GM10266 (cell line): Measurements from ENCODE around the gene TFDP1.
"Not testable (repeated sequence)": the region's sequence is repeated elsewhere in the genome, so short reads cannot be mapped to it uniquely, and the experiment has no call there.

Experiments
- DNase-seq: peaks from one replicate; pipeline ENCODE4 v3.0.0; 2012; ENCODE audit errors: extremely low spot score
- CTCF ChIP-seq: IDR thresholded peaks from 2 replicates; pipeline ENCODE4 v1.5.1; 2012; ENCODE audit warnings: mild to moderate bottlenecking, low read depth; ENCODE audit not compliant: control insufficient read depth, insufficient read depth; ENCODE audit errors: missing control alignments

TFDP1 gene

GRCh38 chr13:113621046-113621445 lies 36.5 kb downstream of the TFDP1 start:
- no peak for DNase-seq
- TF ChIP-seq CTCF: no peak

- DNase-seq: not testable (repeated sequence)
Measured at GRCh38 chr13:113621498-113621897, 36.9 kb downstream of the TFDP1 start.

- not testable (repeated sequence) for DNase-seq
Measured at GRCh38 chr13:113621986-113622550, 37.5 kb downstream of the TFDP1 start.

- DNase-seq: no peak
- no peak for TF ChIP-seq CTCF
Measured at GRCh38 chr13:113622791-113623490, 38.4 kb downstream of the TFDP1 start.

GRCh38 chr13:113623491-113624234 lies 39.1 kb downstream of the TFDP1 start:
- TF ChIP-seq CTCF: no peak
- DNase-seq: no peak

- TF ChIP-seq CTCF: no peak
- no peak for DNase-seq
Measured at GRCh38 chr13:113624235-113624587, 39.7 kb downstream of the TFDP1 start.

GRCh38 chr13:113624640-113625304 lies 40.2 kb downstream of the TFDP1 start:
- not testable (repeated sequence) for DNase-seq

GRCh38 chr13:113625965-113626721 lies 41.6 kb downstream of the TFDP1 start:
- DNase-seq: no peak
- TF ChIP-seq CTCF: no peak
